GM21786 (cell line): ENCODE measurements around the gene BPTF.
"Not testable (repeated sequence)": the region's sequence is repeated elsewhere in the genome, so short reads cannot be mapped to it uniquely, and the experiment has no call there.

Experiments used
- ATAC-seq: cut with Tn5 transposase; IDR thresholded peaks from one replicate; pipeline ENCODE4 v1.9.1; 2021; ENCODE audit not compliant: unreplicated experiment

The BPTF gene

DNA sequence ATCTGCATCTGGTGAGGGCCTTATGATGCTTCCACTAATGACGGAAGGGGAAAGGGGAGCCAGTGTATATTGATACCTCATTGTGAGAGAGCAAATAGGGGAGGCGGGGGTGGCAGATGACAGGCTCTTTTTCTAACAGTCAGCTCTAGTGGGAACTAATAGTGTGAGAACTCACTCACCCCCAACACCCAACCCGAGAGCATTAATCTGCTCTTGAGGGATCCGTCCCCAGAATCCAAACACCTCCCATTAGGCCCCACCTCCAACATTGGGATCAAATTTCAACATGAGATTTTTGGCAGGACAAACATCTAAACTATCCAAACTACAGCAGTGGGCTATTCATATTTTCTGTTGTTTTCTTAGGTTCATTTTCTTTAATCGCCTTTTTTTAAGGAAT lies 54.4 kb downstream of the BPTF start:
- ATAC-seq = no peak

GRCh38 chr17:67881083-67881482 lies 55.8 kb downstream of the BPTF start:
- ATAC-seq = no peak

DNA sequence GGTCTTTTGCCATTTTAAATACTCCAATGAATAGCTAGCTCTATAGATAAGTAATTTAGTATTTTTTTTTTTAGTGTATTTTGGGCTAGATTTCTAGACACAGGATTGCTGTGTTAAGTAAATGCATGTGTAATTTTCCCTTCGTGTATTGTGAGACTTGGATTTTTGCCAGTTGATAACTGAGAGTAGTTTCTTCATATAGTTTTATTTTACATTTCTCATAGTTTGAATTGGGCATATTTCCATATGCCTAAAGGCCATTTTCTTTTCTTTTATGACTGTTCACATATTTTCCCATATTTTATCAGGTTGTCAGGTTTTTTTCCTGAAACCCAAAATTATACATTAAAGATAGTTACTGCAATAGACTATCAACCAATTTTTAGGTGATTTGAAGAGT lies 59.4 kb downstream of the BPTF start:
- ATAC-seq = no peak

GRCh38 chr17:67891481-67892119 lies 66.3 kb downstream of the BPTF start:
- ATAC-seq = no peak

DNA sequence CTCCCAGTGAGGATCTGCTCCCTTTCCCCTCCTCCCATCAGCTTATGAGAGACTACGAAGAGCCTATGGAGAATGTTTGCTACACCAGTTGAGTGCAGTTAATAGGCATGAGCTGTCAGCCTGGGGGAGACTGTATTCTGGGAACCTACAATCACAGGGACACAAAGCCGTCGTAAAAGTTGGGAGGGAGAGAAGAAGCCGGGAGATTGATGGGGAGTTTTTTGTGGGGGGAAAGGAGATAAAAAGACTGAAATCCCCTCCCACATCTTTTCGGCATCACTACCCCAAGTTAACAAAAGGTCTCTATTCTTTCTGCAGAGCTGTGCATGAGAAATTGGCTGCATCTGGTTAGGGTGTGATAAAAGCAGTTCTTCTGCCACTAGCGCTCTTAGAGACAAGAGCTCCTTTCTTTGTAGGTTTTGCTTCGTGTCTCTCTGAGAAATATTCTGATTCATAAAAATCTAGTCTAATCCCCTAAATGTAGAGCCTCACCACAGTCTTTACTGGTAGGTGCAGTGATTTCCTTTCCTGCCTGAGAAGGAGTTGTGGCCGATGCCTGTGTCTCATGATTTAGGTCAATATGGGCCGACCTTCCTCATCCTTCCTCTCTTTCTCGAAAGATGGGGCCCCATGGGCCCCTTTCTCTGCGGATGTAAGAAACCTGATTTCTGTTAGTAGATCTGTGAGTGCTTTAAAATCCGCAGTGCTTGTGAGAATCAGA lies 77.4 kb downstream of the BPTF start:
- no peak for ATAC-seq

- ATAC-seq = not testable (repeated sequence)
Measured at GRCh38 chr17:67905298-67905697, 80.0 kb downstream of the BPTF start.

- ATAC-seq = not testable (repeated sequence)
Measured at GRCh38 chr17:67910117-67910803, 85.0 kb downstream of the BPTF start.

DNA sequence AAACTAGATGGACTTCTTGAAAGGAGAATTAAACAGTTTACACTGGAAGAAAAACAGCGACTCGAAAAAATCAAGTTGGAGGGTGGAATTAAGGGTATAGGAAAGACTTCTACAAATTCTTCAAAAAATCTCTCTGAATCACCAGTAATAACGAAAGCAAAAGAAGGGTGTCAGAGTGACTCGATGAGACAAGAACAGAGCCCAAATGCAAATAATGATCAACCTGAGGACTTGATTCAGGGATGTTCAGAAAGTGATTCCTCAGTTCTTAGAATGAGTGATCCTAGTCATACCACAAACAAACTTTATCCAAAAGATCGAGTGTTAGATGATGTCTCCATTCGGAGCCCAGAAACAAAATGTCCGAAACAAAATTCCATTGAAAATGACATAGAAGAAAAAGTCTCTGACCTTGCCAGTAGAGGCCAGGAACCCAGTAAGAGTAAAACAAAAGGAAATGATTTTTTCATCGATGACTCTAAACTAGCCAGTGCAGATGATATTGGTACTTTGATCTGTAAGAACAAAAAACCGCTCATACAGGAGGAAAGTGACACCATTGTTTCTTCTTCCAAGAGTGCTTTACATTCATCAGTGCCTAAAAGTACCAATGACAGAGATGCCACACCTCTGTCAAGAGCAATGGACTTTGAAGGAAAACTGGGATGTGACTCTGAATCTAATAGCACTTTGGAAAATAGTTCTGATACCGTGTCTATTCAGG lies 85.9 kb downstream of the BPTF start:
- no peak for ATAC-seq

DNA sequence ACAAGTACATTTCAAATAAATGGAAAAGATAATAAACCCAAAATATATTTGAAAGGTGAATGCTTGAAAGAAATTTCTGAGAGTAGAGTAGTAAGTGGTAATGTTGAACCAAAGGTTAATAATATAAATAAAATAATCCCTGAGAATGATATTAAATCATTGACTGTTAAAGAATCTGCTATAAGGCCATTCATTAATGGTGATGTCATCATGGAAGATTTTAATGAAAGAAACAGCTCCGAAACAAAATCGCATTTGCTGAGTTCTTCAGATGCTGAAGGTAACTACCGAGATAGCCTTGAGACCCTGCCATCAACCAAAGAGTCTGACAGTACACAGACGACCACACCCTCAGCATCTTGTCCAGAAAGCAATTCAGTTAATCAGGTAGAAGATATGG lies 86.8 kb downstream of the BPTF start:
- no peak for ATAC-seq

DNA sequence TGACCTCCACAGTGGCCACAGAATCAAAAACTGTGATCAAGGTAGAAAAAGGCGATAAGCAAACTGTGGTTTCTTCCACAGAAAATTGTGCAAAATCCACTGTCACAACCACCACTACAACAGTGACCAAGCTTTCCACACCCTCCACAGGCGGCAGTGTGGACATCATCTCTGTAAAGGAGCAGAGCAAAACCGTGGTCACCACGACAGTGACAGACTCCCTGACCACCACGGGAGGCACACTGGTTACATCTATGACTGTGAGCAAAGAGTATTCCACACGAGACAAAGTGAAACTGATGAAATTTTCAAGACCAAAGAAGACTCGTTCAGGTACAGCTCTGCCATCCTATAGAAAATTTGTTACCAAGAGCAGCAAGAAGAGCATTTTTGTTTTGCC lies 87.4 kb downstream of the BPTF start:
- no peak for ATAC-seq

- no peak for ATAC-seq
Measured at GRCh38 chr17:67920212-67920611, 94.9 kb downstream of the BPTF start.

GRCh38 chr17:67922503-67922902 lies 97.2 kb downstream of the BPTF start:
- ATAC-seq = no peak

GRCh38 chr17:67928842-67929241 lies 103.5 kb downstream of the BPTF start:
- ATAC-seq = not testable (repeated sequence)

GRCh38 chr17:67931227-67931626 lies 105.9 kb downstream of the BPTF start:
- no peak for ATAC-seq

DNA sequence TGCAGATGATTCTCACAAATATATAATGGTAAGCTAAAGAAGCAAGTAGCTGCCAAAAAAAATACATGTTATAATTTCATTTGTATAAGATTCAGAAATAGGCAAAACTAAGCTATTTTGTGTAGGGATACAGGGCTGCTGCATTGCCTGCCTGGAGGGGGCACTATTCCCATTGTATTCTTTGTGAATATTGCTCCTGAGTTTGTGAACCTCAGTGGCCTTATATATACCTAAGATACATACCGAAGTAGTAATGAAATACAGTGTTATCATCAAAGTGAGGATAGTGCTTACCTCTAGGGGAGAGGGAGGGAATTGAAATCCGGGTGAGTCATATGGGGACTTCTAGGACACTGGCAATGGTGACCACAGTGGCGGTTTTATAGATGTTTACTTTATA lies 117.5 kb downstream of the BPTF start:
- ATAC-seq = no peak

DNA sequence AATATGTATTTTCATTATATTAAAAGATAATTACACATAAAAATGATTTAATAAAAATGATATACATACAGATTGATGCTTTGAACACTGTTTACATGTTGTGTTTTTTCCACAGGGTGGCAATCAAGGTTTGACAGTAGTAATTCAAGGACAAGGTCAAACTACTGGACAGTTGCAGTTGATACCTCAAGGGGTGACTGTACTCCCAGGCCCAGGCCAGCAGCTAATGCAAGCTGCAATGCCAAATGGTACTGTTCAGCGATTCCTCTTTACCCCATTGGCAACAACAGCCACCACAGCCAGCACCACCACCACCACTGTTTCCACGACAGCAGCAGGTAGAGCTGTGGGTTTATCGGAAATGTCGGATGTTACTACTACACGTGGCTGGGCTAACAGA lies 118.7 kb downstream of the BPTF start:
- no peak for ATAC-seq

DNA sequence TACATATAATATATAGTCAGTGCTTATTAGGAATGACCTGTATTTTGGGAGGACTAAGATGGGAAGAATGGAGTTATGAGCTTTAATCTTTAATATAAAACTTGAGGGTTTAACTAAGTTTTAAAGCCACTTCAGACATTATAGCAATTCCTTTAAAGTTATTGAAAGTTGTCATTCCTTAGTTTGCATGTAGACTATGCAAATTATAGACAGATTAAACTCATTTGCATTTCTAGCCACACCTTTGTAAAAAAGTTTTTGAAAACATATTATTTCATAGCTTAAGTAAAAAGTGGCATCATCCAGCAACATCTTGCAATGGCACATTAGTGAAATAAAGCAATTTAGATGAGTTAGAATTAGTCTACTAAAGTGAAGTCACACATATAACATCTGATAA lies 121.2 kb downstream of the BPTF start:
- ATAC-seq = no peak

DNA sequence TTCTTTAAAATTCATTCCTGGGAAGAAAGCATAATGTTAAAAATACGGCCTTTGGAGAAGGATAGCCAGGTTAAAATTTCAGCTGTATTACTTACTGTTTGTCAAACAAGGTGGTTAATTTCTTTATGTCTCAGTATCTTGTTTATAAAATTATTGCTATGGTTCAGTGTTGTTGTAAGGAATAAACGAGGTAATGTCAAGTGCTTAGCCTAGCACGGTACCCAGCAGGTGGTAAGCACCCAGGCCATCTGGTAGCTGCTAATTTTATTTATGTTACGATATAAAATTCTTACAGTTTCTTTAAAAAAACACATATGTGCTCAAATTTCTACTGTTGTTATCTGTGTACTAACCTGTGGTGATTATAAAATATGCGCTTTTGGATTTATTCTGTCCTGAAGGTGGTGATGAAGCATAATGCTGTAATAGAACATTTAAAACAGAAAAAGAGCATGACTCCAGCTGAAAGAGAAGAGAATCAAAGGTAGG lies 122.1 kb downstream of the BPTF start:
- ATAC-seq = no peak

DNA sequence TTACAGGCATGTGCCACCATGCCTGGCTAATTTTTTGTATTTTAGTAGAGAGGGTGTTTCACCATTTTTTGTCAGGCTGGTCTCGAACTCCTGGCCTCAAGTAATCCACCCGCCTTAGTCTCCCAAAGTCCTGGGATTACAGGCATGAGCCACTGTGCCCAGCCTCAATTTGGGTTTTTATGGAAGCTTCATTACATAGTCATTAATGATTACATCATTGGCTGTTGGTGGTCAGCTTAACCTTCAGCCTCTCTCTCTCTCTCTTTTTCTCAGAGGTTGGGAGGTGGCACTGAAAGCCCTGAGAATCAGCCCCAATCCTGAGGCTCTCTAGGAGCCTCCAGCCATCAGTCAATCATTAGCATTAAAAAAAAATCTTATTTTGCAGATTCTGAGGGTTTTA lies 125.6 kb downstream of the BPTF start:
- ATAC-seq = no peak

DNA sequence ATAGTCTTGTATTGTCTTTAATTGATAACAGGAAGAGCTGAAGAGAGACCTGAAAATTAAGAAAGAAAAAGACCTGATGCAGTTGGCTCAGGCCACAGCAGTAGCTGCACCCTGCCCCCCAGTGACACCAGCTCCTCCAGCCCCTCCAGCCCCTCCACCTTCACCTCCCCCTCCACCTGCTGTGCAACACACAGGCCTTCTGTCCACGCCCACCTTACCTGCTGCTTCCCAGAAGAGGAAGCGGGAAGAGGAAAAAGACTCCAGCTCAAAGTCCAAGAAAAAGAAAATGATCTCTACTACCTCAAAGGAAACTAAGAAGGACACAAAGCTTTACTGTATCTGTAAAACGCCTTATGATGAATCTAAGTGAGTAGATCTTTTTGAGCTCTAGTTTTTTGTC lies 134.2 kb downstream of the BPTF start:
- no peak for ATAC-seq

GRCh38 chr17:67960276-67960675 lies 135.0 kb downstream of the BPTF start:
- not testable (repeated sequence) for ATAC-seq
